ENCODE data around the gene DISC1.
"Not testable (repeated sequence)": the region's sequence is repeated elsewhere in the genome, so short reads cannot be mapped to it uniquely, and the experiment has no call there.

Gene DISC1

DNA sequence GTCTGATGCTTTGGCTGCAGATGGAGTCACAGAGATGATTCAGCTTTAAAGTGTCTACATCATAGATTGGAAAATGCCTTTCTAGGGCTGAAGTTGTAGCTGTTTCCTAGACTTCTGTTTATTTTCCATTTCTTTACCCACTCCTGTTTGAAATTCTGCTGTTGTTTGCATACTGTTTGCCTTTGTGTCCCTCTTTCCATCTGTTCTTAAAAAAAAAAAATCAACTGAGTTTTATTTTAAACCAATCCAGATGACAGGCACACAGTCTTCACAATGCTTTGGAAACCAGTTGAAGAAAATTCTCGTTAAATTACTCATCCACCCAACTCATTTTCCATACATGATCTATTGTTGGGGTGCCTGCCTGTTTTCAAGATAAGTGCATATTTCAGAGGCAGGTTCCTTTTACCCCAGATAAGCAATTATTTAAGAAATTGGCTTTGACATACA is 245.9 kb downstream of the DISC1 start:
- no peak for DNase-seq (ENCODE audit: low read depth in 1 of 2, low spot score in 1 of 2)

DNA sequence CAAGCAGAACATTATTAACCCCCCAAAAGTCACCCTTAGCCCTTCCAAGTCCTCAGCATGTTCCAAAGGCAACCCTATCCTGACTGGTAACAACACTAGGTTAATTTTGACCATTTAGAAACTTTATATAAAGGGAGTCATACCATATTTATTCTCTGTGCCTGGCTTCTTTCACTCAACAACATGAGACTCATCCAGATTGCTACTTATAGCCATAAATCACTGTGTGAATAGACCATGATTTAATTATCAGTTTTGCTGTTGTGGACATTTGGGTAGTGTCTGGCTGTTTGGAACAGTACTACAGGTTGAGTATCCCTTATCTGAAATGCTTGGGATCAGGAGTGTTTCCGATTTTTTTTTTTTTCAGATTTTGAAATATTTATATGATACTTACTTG is 252.1 kb downstream of the DISC1 start:
- no peak for DNase-seq (ENCODE audit: low read depth in 1 of 2, low spot score in 1 of 2)

DNA sequence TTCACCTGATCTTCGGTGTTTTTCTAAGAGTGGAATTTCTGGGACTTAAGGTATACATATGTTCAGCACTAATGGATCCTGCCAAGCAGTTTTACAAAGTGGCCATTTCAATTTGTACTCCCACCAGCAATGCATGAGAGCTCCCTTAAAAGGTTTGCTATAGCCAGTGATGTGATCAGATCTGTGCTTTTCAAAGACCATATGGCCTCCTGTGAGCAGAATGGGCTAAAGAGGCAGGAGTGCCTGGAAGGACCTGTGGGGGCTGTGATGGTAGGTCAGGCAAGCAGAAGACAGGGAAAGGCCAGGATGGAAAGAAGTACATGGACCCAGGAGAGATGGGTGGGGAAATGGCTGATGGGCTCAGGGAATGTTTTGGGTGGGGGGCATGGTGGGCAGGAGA is 252.7 kb downstream of the DISC1 start:
- no peak for DNase-seq (ENCODE audit: low read depth in 1 of 2, low spot score in 1 of 2)

DNA sequence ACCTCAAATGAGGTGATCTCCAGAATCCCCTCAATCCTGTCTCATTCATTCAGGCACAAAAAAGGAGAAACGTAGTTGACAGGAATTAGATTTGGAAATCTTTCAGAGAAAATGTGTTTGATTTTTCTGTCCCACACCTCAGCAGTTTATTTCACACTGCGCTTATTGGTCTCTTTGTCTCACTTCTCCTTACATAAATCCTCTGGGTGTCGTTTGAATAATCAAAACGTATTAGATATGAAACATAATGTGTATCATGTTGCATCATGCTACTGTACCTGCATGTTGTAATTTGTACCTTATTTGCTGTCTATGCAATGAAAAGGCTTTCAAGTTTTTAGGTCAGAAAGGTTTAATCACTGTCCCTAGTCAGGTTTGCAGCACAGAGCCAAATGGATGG is 255.7 kb downstream of the DISC1 start:
- DNase-seq (ENCODE audit: low read depth in 1 of 2, low spot score in 1 of 2), result no peak

DNA sequence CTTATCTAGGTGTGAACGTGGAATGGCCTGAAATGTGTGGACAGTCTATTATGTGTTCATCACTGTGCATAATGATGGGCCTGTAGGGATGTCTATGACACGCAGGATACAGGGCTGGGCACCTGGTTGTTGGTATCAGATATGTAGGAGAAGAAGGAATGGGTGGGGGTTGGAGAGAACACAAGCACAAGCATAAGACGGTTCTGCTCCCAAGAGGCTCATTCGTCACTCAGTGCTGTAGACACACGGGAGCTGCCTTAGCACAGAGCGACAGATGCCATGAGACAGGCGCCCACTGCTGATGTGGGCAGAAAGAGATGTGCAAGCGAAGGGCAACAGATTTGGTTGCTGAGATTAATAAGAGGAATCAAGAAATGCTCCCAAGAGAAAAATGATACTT is 256.2 kb downstream of the DISC1 start:
- DNase-seq (ENCODE audit: low read depth in 1 of 2, low spot score in 1 of 2), result no peak

DNA sequence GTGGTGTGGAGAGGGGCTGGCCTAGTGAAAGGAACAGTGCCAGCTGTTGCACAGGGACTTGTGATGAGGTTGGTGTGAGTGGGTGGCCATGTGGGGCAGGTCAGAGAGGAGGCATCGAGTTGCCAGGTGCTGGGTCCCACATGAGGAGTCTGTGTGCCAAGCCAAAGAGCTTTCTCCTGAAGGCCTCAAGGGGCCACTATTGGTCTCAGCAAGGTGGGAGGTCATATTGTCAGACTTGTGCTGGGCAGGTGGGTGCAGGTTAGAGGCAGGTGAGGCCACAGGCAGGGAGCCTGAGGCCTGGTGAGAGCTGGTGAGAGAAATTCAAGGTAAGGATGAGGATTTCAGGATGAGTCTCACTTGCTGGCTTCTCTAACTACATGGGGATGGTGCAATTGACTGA is 256.8 kb downstream of the DISC1 start:
- no peak for DNase-seq (ENCODE audit: low read depth in 1 of 2, low spot score in 1 of 2)

DNA sequence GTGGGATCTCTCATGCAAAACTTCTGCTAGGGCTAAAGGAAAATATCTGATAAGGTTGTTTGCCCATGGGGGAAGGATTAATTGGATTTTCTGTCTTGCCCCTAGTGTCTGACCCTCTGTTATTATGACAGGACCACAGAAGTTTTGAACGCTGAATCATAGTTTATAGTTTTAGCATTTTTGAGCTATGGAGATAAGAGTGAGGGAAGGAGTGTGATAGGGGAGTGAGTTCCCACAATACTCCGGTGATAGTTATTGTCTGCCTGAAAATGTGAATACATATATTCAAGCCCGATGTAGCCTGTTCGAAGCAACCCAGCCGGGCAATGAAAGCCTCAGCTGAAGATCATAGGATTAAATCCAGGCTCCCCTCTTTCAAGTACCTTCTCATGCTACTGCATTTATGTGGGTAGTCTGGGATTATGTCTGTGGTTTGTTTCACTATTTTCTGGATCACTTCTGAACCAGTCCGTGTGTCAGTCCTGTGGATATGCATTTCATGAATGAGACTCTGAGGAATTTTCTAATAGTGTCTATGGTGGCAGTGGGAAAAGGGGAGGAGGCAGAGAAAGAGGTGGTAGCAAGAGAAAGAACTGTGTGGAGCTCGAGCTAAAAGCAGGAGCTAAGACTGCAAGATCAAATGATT is 258.7 kb downstream of the DISC1 start:
- DNase-seq (ENCODE audit: low read depth in 1 of 2, low spot score in 1 of 2), result no peak

DNA sequence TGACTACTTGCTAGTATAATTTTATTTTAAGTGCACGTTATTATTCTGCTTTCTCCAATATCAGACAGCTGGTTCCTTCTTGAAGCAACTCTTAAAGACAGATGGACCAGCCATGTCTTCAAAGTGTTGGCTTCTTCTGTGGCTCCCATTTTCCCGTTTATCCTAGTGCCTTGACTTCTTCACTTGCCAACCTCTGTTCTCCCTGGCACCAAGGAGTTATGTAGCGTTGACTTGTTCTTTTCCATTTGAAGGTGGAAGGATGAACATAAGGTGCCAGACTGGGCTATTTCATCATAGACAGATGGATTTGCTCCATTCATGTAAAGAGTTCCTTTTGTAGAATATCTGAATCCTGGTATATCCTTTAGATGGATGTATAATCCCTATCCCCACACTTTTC is 260.6 kb downstream of the DISC1 start:
- no peak for DNase-seq (ENCODE audit: low read depth in 1 of 2, low spot score in 1 of 2)

DNA sequence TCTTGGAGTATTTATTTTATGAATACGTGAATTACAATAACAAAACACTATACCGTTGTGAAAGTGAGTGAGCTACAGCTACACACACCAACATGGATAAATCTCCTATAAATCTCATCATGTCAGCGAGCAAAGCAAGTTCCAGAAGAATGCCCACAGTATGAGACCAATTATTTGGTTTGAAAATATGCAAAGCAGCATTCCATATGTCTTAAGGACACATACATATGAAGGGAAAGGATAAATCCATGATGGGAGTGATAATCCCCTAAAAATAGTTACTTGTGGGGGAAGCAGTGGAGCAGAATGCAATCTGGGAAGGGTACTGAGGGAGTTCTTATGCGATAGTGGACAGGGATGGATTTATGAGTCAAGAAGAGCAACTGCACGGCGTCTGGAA is 261.3 kb downstream of the DISC1 start:
- no peak for DNase-seq (ENCODE audit: low read depth in 1 of 2, low spot score in 1 of 2)

DNA sequence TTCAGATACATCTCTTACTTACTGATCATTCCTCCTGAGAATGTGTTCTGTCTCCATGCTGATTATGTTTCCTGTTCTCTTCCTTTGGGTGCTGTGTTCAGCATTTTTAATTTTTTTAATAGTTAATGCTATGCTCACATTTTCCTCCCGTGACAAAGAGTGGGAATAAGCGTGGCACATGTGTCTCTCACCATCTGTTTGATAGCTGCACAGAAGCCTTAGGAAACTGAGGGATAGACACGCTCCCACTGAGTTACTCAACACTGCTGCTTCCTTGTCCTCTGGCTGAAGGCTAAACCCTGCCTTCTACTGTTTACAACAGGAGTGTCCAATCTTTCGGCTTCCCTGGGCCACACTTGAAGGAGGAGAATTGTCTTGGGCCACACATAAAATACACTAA is 264.2 kb downstream of the DISC1 start:
- DNase-seq (ENCODE audit: low read depth in 1 of 2, low spot score in 1 of 2), result no peak

DNA sequence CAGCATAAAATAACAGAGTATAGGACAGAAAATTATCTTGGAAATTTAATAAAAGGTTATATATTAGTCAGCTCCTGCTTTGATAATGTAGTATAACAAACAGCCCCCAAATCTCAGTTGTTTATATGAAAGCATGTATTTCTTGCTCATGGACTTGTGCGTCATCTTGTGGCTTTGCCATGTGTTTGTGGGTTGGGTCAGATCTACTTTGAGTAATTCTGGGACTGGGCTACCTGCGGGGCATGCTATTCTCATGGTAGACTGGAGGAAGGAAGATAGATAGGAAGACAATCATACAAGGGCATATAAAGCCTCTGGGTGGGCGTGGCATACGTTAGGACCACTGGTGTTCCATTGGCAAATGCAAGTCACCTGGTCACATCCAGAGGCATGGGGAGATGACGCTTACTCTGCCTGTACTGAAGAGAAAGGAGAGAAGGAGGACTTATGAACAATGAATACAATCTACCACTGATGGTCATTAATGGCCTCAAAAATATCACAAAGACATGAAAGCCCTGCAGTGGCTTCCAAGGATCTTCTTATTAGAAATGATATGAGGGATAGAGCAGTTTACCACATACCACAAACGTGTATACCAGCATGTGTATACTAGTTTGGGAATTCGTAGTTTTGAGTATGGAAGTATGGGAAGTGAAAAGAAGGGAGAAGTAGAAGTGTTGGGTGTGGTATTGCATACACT is 267.0 kb downstream of the DISC1 start:
- no peak for DNase-seq (ENCODE audit: low read depth in 1 of 2, low spot score in 1 of 2)

DNA sequence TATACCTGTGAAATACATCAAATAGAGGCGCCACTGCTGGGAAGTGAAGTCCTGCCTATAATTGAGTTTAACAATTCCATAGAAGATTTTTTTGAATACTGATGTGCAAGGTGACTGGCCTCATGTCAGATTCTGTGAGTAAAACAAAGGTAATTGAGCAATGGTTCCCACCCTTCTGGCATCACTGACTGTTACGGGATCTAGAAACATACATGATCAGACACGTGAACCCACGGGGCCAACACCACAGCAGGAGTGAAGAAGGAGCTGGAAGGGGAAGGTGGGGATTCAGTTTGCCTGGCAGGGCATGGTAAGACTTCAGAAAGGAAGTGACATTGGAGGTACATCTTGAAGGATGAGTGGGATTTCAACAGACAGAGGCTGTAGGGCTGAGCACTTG is 270.2 kb downstream of the DISC1 start:
- no peak for DNase-seq (ENCODE audit: low read depth in 1 of 2, low spot score in 1 of 2)

DNA sequence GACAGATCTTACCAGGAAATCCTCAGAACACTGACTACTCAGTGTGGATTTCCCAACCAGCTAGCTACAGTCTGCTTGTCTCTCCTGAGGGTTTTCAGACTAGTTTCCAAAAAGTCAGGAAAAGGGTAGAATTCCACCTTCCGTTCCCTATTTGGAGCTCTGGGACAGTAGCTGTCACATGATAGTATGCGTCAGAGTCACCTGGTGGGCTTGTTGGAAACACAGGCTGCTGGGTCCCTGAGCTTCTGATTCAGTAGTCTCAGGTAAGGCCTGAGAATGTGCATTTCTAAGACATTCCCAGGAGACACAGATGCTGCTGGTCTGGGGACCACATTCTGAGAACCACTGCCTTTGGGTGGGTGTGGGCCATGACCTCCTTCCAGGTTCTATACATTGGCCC is 272.5 kb downstream of the DISC1 start:
- no peak for DNase-seq (ENCODE audit: low read depth in 1 of 2, low spot score in 1 of 2)

DNA sequence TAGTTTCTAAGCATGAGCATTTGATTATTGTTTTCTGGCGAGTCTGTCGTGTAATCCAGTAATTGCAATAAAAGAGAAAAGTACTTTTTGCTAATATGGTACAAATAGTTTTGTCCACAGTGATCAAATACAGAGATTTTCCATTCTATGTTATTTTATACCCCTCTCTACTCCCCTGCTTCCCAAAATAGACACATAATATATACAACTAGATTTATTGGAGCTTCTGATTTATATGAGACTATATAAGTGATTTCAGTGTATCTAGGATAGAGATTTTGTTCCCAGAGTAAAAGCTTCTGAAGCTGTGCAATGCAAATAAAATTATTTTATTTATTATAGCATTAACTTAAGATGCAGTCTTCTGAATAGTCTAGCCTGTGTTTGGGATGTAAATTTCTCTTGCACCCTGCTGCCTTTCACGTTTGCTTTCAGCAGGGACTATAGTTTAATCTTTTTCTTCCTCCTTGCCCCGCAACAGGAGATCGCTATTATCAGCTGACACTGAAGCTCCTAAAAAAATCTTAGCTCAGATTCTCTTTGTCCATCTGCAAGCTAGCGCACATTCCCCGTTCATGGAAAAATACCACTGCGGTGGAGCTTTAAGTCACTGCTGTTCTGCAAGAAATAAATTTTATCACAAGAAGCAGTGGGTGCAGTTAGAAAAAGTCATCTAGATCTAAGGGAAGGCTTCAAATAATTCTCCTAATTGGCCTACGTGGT is 273.3 kb downstream of the DISC1 start:
- DNase-seq (ENCODE audit: low read depth in 1 of 2, low spot score in 1 of 2), result no peak

DNA sequence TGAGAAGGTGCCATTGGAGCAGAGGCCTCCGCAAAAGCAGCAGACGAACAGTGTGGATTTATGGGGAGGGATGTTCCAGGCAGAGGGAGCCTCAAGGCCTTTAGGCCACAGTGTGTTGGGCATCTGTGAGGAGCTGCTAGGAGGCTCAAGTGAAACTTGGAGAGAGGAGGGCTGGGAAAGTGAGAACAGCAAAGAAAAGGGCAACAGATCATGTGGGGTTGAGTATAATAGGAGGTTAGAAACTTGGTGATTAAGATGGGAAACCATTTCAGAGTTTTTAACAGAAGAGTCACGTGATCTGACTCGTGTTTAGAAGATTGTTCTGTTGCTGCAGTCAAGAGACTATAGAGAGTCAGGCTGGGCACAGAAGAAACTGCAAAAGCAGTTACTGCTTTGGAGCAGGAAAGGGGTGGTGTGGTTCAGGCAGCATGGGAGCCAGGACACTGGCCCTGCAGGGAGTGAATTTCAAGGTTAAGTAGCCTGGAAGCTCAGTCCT is 277.0 kb downstream of the DISC1 start:
- DNase-seq (ENCODE audit: low read depth in 1 of 2, low spot score in 1 of 2), result no peak

DNA sequence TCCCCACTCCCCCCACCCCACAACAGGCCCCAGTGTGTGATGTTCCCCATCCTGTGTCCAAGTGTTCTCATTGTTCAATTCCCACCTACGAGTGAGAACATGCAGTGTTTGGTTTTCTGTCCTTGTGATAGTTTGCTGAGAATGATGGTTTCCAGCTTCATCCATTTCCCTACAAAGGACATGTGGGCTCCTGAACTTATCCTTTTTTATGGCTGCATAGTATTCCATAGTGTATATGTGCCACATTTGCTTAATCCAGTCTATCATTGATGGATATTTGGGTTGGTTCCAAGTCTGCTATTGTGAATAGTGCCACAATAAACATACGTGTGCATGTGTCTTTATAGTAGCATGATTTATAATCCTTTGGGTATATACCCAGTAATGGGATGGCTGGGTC is 280.7 kb downstream of the DISC1 start:
- DNase-seq (ENCODE audit: low read depth in 1 of 2, low spot score in 1 of 2), result not testable (repeated sequence)

DNA sequence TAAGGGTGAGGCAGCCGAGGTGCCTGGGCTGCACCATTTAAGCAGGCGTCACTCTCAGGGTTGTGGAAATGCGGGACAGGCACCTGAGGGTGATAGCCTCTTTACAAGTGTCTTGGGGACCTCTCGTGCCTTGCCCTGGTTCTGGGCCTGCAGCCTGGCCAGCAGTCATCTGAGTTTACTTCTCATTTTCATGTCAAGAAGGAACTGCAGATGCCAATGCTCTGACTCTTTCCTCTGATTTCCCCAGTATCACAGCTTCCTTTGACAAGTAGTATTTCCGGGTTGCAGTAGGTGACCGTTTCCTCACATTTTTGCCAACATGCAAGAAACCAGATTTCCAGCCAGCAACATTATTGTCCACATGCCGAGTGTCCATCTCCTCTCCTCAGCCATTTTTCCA is 286.9 kb downstream of the DISC1 start:
- DNase-seq (ENCODE audit: low read depth in 1 of 2, low spot score in 1 of 2), result no peak

DNA sequence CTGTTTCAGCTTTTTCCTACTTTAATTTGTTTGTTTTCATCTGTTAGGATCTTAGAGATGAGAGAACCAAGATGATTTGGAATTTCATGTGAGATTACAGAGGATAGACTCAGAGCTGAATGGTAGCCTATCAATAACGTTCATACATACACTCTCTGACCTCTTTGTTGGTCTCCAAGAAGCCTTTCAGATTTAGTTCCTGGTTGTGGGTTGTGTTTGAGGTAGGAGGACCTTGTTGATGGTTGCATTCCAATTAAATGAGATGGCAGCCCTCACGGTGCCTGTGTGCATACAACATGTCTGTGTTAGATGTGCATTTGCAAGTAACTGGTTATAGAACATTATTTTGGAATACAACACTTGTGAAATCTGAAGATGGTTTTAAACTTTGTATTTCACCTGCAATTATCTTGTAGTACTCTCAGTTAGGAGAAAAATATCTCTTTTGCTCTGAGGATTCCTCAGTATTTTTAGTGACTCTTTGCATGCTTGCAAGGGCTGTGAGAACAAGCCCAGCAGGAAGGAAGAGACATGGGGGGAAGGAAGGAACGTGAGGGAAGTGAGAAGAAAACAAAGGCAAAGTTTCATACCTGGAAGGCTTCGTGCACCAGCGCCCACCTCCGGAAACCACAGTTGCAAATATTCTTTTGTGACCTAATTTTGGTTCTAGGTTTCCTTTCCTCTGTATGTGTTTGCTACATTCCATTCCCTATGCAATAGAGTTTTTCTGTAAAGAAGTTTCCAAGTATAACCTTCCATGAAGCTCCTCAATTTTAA is 291.8 kb downstream of the DISC1 start:
- DNase-seq (ENCODE audit: low read depth in 1 of 2, low spot score in 1 of 2), result peak in 1 of 2 donors; percentile 4

DNA sequence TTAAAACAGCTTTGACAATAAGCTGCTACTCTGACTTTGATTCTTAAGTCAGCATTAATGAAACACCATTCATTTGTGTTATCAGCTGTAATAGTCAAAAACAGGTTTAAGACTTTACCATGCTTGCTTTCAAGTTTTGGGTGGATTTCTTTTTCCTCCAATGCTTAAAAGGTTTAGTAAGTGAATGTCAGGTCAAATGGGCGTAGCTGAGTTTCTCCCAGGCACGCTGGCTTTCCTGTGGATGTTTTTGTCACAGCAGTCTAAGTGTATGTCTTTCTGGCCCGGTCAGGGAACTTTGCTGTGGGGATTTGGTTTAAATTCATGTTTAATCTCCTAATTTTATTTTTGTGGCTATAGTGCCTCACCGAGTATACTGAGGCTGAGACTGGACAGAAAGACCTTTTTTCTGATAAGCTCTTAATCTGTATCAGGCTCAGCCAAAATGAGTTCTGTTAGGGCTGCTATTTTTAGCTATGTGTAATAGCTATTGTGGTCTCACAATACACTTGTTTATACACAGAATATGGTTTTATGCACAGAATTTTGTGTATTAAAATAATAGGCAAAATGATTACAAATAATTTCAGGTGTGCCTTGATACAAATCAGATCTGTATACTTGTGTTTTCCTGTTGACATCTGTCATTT is 292.8 kb downstream of the DISC1 start:
- DNase-seq (ENCODE audit: low read depth in 1 of 2, low spot score in 1 of 2), result no peak

DNA sequence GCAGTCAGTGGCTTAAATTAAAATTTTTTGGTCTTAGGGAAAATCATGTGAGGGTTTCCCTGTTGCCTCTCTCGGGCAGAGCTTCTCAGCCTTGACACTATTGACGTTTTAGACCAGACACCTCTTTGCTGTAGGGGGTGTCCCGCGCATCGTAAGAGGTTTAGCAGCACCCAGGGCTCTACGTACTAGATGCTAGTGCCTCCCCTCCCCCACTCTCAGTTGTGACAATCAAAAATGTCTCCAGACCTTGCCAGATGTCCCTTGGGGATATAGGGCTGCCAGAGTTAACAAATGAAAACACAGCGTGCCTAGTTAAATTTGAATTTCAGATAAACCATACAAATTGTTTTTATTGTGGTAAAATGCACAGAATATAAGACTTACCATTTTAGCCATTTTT is 293.3 kb downstream of the DISC1 start:
- no peak for DNase-seq (ENCODE audit: low read depth in 1 of 2, low spot score in 1 of 2)

All from activated T-helper 1 cell treated with anti-CD3 and anti-CD28 coated beads, Interleukin-2, amount 50 U/mL, for 16 hours (primary cell).